Progenitor cell of endocrine pancreas (in vitro differentiated cells): Measurements from ENCODE around the gene RECQL5. TPM values are rescaled to one million over a fixed set of nuclear protein-coding genes. Genes with fewer than 3 reads are reported as not detected.
"Not testable (repeated sequence)": the region's sequence is repeated elsewhere in the genome, so short reads cannot be mapped to it uniquely, and the experiment has no call there.

Experiments
- DNase-seq: peaks from one replicate; pipeline ENCODE4 v3.0.0; 2021; ENCODE audit warnings: low spot score; ENCODE audit not compliant: unreplicated experiment
- H3K27ac Mint-ChIP-seq: 2 replicates; pipeline ENCODE4 v1.8.0; 2021; ENCODE audit warnings: mild to moderate bottlenecking, moderate library complexity, mixed read lengths
- H3K27me3 Mint-ChIP-seq: 2 replicates; pipeline ENCODE4 v1.8.0; 2021; ENCODE audit warnings: mixed read lengths
- H3K36me3 Mint-ChIP-seq: 2 replicates; pipeline ENCODE4 v1.8.0; 2022; ENCODE audit warnings: mixed read lengths; ENCODE audit not compliant: insufficient read depth
- H3K4me1 Mint-ChIP-seq: 2 replicates; pipeline ENCODE4 v1.8.0; 2021; ENCODE audit warnings: low read depth, mixed read lengths
- H3K4me3 Mint-ChIP-seq: 2 replicates; pipeline ENCODE4 v1.8.0; 2021; ENCODE audit warnings: low read depth, mild to moderate bottlenecking, moderate library complexity, mixed read lengths
- H3K9me3 Mint-ChIP-seq: 2 replicates; pipeline ENCODE4 v1.8.0; 2021; ENCODE audit warnings: low read depth, mixed read lengths
- total RNA-seq: library from RNA; stranded (reverse); gene quantifications from 2 replicates; pipeline ENCODE4 v1.2.1, GENCODE V29; 2021
- TF ChIP-seq, protein P1 (sequence below): fragments of 200-600 bp; sonication (generic); IDR thresholded peaks from one replicate; pipeline ENCODE4 v1.5.0; 2021; ENCODE audit warnings: antibody characterized with exemption, mild to moderate bottlenecking; ENCODE audit not compliant: unreplicated experiment

The RECQL5 gene
- total RNA-seq, 1 donor from 2014 or later, result 67.7 TPM

DNA sequence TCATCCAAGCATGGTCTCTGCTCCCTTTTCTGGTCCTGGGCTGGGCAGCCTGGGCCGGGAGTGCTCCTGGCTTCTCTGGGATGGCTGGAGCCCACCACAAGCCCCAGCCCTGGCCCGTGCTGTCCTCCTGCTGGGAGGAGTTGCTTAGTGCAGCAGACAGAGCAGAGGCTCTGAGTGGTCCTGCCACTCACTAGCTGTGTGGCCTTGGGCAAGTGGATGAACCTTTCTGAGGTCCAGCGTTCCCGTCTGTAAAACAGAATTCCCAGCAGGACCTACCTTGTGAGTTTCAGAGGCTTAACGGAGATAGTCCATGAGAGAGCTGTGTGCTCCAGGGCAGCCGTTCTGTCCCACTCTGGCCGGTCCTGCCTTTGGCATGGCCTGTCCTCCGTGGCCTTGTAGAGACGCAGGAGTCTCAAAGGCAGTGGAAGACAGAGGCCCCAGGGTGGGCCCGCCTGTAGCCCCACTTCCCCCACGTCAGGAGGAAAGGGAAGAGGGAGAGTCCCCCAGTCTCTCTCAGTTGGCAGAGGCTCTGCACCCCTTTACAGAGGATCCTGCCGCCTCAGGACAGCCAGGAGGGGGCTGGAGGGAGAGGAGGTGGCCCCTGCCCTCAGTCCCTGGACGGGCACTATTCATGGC, 71.6 kb downstream of the RECQL5 start:
- Mint-ChIP-seq H3K4me1 (no peaks in the 10 kb centered on the region), H3K9me3 (no peaks in the 10 kb centered on the region), H3K36me3 (no peaks in the 10 kb centered on the region), H3K4me3 (no peak overlapping the region), H3K27ac (no peak overlapping the region), H3K27me3 (no peaks in the 10 kb centered on the region)
- no peak for DNase-seq
- TF ChIP-seq, protein P1, sequence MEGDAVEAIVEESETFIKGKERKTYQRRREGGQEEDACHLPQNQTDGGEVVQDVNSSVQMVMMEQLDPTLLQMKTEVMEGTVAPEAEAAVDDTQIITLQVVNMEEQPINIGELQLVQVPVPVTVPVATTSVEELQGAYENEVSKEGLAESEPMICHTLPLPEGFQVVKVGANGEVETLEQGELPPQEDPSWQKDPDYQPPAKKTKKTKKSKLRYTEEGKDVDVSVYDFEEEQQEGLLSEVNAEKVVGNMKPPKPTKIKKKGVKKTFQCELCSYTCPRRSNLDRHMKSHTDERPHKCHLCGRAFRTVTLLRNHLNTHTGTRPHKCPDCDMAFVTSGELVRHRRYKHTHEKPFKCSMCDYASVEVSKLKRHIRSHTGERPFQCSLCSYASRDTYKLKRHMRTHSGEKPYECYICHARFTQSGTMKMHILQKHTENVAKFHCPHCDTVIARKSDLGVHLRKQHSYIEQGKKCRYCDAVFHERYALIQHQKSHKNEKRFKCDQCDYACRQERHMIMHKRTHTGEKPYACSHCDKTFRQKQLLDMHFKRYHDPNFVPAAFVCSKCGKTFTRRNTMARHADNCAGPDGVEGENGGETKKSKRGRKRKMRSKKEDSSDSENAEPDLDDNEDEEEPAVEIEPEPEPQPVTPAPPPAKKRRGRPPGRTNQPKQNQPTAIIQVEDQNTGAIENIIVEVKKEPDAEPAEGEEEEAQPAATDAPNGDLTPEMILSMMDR, result no peak

DNA sequence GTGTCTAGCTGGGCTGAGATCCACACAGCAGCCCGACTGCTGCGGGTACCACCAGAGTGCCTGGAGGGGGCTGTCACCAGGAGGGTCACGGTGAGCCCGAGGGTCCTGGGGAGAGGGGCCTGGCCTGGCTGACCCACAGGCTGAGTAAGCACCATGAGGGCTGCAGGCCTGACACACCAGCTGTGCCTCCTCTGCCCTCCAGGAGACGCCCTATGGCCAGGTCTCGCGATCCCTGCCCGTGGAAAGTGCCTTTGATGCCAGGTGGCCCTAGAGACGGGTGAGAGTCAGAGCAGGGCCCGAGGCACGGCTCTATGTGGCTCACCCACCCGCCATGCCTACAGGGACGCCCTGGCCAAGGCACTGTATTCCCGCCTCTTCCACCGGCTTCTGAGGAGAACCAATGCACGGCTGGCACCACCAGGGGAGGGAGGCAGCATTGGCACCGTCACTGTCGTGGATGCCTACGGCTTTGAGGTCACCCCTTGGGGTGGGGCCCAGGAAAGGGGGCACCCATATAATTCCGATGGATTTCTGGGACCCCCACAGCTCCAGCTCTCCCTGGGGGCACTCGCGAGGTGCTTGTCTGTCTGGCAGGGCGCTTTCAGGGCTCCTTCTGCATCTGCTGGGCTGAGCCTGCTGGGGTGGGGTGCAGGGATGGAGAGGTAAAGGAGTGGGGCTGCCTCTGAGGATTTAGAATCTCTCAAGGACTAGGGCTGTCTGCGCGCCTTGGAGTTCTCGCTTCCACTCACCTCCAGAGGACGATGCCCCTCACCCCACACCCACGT, 72.3 kb downstream of the RECQL5 start:
- Mint-ChIP-seq H3K27ac (no peak overlapping the region), H3K4me3 (no peak overlapping the region), H3K27me3 (no peaks in the 10 kb centered on the region), H3K9me3 (no peaks in the 10 kb centered on the region), H3K4me1 (no peaks in the 10 kb centered on the region), H3K36me3 (no peaks in the 10 kb centered on the region)
- DNase-seq, result no peak
- TF ChIP-seq, protein P1, result no peak

DNA sequence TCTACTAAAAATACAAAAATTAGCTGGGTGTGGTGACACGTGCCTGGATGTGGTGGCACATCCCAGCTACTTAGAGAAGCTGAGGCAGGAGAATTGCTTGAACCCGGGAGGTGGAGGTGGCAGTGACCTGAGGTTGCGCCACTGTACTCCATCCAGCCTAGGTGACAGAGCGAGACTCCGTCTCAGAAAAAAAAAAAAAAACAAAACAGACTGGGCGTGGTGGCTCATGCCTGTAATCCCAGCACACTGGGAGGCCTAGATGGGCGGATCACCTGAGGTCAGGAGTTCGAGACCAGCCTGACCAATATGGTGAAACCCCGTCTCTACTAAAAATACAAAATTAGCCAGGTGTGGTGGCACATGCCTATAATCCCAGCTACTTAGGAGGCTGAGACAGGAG, 73.5 kb downstream of the RECQL5 start:
- not testable (repeated sequence) for H3K27ac Mint-ChIP-seq, DNase-seq, H3K27me3 Mint-ChIP-seq, H3K4me3 Mint-ChIP-seq, H3K4me1 Mint-ChIP-seq, H3K9me3 Mint-ChIP-seq, H3K36me3 Mint-ChIP-seq

DNA sequence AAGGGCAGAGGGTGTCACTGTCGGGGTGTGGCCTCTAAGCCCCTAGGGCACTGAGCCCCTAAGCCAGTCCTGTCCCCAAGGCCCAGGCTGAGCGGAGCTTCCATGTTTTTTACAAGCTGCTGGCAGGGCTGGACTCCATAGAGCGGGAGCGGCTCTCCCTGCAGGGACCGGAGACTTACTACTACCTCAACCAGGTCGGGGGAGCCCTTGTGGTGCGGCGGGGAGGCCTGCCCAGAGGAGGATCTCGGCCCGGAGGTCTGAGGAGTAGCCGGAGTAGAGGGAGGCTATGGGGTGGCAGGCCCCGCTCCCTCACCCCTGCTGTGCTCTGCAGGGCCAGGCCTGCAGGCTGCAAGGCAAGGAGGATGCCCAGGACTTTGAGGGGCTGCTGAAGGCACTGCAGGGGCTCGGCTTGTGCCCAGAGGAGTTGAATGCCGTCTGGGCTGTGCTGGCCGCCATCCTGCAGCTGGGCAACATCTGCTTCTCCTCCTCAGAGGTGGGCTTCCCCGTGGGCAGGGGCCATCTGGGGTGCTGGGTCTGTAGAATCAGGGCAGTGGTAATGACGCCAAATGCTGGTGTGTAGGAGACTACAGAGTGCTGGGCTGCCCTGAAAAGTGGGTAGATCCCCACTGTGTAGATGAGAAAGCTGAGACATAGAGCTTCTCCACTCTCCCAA, 74.5 kb downstream of the RECQL5 start:
- TF ChIP-seq, protein P1, result no peak
- H3K36me3 Mint-ChIP-seq, result no peaks in the 10 kb centered on the region
- H3K27me3 Mint-ChIP-seq, result no peaks in the 10 kb centered on the region
- DNase-seq, result no peak
- H3K9me3 Mint-ChIP-seq, result no peaks in the 10 kb centered on the region
- no peak overlapping the region for H3K27ac Mint-ChIP-seq
- no peak overlapping the region for H3K4me3 Mint-ChIP-seq
- peaks cover under 1% of the 10 kb centered on the region for H3K4me1 Mint-ChIP-seq

DNA sequence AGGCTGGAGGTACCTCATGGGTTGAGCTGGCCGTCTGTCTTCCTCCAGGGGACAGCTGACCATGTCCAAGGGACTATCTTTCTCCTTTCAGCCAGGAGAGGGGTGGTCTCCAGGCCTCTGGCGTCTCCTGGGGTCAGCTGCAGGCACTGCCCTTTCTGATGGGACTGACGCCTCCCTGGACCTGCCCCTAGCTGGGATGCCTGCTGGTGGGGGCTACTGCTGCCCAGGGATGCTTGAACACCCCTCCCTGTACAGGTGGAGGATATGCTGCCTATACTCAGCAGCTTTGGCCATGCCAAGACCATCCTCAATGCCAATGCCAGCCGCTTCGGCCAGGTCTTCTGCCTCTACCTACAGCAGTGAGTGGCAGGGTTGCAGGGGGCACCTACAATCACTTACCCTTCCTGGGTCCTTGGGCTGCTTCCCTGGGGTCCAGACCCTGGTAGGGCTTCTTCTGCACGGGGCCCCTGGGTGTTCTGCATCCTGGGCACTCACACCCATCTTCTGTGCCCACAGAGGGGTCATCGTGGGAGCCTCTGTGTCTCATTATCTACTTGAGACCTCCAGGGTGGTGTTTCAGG, 75.1 kb downstream of the RECQL5 start:
- H3K27ac Mint-ChIP-seq, result no peak overlapping the region
- no peaks in the 10 kb centered on the region for H3K27me3 Mint-ChIP-seq
- no peaks in the 10 kb centered on the region for H3K9me3 Mint-ChIP-seq
- H3K4me1 Mint-ChIP-seq, result peaks cover 5% of the 10 kb centered on the region
- H3K4me3 Mint-ChIP-seq, result no peak overlapping the region
- no peak for DNase-seq
- no peaks in the 10 kb centered on the region for H3K36me3 Mint-ChIP-seq
- TF ChIP-seq, protein P1, result no peak
